CD4-positive, alpha-beta T cell treated with Interleukin-17A for 1 hour (primary cell): Measurements from ENCODE around the gene LIPC.

ENCODE experiments used
- DNase-seq: peaks from one replicate; pipeline ENCODE4 v3.0.0-alpha.2; 2020

Gene LIPC

GRCh38 chr15:58522391-58522790, 90.6 kb downstream of the LIPC start:
- no peak for DNase-seq

DNA sequence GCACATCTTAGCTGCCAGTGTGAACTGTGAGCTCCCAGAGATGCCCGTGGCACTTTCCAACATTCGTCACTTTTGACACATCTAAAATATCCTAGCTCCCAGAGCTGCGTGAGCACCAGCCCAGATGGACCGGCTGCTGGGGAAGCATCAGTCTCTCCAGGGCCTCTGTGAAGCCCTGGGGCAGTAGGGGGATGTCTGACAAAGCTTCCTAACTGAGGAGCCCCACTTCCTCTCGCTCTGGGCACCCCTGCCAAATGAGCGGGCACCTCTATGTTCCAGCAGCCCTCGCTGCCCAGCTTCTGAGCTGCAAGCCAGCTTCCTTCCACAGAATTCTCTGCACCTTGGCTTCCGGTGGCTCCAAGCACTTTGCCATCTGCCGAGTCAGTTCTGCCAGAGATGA, 91.1 kb downstream of the LIPC start:
- no peak for DNase-seq

DNA sequence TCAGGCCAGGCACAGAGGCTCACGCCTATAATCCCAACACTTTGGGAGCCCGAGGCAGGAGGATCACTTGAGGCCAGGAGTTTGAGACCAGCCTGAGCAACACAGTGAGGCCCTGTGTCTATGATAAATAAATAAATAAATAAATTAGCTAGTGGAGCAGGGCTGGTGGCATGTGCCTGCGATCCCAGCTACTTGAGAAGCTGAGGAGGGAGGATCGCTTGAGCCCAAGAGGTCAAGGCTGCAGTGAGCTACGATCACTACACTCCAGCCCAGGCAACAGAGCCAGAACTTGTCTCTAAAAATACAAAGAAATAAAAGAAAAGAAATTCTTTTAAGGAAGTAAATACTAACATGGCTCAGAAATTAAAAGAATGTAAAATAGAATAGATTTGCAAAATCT, 91.8 kb downstream of the LIPC start:
- no peak for DNase-seq

DNA sequence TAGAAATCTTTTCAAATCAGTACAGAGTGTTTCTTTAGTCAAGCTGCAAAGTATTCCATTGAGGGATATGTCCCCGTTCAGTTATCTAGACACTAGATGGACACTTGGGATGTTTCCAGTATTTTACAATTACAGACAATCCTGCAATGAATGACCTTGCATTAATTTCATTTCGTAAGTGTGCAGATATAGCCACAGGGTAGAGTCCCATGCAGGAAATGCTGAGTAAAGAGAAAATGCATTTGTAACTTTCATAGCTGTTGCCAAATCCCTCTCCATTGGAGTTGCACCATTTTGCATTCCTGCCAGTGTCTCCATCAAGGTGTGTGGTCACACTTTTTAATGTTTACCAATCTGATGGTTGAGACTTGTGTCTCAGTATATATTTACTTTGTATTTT, 92.5 kb downstream of the LIPC start:
- DNase-seq = no peak

GRCh38 chr15:58525991-58526421, 94.2 kb downstream of the LIPC start:
- no peak for DNase-seq

DNA sequence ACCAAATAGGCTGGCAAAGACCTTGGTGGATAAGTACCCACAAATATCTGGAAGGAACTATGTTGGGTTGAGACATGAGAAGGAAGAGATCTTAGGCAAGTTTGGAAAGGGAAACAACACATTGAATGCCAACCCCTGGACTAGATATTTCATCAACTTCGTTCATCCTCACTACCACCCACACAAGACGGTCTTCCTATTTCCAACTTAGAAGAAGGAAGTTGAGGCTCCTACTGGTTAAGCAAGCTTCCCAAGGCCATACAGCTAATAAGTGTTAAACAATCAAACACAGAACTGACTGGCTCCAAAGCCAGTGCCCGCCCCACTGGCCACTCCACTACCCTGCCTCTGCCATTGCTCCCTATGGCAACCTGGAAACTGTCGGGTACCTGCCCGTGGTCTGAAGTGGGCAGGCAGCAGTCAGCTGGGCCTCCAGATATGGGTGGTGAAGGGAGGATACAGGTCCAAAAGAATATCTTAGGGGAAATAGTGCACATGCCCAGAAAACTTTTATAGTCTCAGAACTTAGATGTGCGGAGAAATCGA, 94.9 kb downstream of the LIPC start:
- no peak for DNase-seq

- DNase-seq = no peak
Measured at GRCh38 chr15:58527573-58528187, 95.9 kb downstream of the LIPC start.

DNA sequence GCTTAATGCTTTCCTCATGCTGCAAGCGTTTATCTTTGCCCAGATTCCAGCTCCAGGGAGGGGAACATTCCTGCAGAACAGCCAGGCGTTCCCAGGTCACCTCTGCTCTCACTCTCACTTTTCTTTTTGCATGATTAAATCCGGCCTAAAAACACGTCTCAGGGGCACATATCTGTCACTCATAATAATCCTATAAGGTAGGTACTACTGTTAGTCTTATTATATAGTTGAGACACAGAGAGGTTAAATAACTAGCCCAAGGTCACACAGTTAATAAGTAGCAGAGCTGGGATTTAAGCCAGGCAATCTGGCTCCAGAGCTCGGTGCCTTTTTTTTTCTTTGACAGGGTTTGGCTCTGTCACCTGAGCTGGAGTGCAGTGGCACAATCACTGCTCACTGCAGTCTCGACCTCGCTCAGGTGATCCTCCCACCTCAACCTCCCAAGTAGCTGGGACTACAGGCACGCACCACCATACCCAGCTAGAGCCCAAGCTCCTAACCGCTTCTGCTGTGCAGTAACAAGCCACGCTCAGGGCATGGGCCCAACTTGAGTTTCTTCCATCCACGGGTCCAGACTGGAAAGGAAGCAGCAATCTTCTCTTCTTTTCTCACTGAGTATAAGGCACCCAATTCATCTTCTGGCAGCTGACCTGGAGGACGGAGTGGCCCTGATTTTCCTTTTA, 96.5 kb downstream of the LIPC start:
- DNase-seq = no peak

DNA sequence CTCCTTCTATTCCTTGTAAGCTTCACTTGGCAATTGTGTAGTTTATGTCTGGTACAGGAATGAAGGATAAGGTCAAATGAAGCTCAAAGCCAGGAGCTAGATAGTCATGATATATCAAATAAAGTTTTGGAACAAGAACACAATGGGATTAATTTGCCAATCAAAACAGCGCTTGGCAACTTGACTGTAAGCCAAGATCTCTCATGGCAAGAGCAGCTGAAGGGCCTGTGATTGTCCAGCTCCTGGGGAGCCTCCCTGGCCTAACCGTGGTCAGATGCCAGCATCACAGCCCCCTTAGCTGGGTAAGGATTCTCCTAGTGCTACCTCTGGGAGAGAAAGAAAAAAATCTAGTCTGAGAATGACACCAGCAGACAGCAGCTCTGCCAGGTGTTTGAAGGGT, 97.2 kb downstream of the LIPC start:
- DNase-seq = no peak

DNA sequence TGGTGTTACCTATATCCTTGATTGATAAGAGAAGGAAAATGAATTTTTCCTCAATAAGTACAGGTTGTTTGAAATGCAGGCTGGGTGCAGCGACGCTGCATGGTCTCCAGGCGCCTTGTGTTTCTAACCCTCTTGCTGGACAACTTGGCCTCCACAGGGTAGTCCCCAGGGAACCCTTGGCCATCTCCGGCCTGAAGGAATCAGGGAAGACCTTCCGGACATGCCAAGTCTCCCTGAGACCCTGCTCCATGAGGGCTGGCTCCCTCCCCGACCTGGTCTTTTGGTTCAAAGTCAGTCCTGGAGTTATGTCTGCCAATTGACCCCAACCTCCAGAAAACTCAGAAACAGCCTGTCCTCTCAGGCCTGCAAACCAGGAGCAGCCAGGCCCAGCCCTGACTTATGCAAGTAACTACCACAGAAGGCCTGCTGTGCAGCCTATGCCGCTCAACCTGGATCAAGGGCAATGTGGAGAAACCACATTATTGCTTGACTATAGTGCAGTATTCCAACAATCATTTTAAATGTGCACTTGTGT, 98.3 kb downstream of the LIPC start:
- no peak for DNase-seq

DNA sequence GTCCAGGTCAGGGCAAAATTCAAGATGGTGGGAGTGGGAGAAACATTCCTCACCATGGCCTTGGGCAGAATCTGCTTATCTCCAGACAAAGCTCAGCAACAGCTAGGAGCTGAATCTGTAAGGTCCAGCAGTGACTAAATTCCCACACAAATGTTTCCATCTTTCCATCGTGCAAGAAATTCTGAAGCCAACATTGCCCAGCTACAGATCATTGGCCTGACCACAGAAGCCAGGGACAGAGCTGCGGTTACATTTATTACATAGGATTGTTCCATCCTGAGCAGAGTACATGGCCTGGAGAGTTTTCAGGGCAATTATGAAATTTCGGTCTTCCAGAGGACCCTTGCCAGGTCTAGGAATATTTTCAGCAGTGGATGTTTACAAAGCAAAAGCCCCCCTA, 100.3 kb downstream of the LIPC start:
- no peak for DNase-seq

DNA sequence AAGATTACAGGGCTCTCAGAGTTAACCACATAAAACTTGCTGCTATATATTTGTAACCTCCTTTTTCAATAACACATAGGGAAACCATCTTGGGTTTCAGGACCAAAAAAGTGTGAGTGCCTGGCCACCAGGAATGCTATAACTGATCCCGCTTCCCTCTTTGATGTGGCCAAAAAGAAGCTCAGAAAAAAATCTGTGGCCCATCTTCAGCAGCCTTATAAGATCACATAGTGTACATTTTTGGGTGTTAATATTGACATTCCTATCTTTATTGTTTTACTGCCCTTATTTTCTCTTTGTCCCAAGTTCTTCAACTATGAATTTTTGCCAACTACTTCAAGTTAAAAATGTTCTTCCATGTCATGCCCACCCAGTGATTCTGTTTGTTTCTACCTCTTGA, 102.8 kb downstream of the LIPC start:
- no peak for DNase-seq

DNA sequence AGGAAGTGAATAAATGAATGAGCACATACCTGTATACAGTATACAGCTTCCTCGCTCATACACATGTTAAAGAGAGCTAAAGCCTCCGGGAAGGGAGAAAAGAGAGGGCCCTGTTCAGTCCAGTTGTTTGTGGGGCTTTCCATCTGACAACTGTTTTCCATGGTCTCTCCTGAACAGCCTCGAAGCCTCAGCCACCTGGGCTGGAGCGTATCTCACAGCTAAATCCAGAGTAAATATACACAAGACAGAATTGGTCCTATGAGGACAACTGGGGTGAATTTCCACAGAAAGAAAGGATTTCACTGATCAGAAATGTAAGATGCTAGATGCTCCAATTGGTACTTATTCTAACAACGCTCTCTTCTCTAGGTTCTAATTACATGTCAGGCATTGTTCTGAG, 103.5 kb downstream of the LIPC start:
- DNase-seq = no peak

DNA sequence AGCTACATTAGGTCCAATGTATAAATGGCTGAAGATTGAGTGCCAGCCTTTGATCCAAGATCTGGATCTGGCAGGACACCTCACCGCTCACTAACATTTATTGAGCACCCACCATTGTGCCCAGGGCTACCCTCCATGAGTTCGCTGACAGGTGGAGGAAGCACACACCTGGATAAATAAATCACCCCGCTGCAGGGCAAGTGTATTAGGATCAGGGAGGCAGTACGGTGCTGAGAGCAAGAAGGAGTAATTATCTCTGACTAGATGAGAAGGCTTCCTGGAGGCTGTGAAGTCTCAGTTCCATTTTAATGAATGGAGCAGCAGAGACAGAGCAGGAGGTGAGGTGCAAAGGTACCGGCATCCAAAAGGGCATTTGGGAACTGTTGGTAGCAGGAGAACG, 104.1 kb downstream of the LIPC start:
- no peak for DNase-seq

DNA sequence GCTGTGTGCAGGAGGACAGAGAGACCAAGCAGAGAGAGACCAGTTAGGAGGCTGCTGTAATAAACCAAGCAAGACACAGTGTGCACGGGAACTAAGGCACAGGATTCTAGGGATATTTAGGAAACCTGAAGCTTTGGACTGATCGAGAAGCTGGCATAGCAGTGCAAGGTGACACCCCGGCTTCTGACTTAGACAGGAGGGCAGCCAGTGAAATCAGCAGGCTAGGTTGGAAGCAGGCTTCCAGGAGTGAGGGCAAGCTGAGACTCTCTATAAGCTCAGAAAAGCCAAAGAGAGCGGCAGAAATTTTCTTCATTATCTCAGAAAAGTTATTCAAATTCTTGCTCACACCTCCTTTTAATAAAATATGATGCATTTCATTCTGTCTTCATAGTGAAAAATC, 104.6 kb downstream of the LIPC start:
- no peak for DNase-seq

DNA sequence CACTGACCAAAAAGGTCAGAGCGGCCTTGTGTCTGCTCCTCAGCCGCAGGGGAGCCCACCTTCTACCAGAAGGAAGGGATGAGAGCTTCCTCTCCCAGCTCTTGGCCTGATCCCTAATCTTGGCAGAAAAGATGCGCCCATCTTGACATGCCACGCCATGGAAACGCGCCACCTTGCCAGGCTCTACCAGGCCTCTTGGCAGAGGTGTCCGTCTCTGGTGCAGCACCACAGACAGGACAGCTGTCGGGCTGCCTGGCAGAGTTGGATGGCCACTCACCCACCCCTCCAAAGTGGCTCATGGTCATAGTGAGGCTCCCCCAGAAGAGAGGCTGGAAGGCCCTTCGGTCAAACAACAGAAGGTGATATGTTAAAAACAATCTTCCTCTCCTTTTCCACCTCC, 105.2 kb downstream of the LIPC start:
- no peak for DNase-seq

DNA sequence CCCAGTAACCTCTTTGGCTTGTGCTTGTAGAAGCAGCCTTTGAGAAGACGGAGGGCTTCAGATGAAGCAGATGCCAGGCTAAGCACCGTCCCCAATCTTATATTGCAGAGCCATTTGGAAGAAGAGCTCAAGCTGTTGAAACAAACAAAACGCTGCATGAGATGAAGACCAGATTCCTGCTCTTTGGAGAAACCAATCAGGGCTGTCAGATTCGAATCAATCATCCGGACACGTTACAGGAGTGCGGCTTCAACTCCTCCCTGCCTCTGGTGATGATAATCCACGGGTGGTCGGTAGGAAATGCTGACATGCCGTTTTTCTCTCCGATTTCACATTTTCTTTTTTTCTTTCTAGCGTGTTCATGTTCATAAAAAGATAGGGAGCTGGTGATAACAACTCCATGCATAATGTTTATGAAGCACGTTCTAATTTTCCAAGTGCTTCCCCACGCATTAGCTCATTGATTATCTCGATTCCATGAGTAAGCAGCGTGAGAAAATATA, 106.5 kb downstream of the LIPC start:
- DNase-seq = no peak

DNA sequence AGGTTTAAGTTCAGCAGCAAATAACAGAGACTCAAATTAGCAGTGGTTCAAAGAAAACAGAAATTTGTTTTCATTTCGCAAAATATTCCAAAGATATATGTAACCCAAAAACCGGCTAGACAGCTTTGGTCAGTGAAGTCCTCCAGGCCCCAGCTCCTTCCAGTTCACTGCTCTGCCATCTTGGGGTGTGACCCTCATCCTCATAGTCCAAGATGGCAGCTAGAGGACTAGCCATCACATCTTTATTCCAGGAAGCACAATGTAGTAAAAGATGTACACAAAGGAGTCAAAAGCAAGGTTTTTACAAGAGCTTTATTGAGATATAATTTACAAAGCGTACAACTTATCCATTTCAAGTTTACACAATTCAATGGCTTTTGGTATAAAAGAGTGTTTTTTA, 107.1 kb downstream of the LIPC start:
- DNase-seq = no peak

DNA sequence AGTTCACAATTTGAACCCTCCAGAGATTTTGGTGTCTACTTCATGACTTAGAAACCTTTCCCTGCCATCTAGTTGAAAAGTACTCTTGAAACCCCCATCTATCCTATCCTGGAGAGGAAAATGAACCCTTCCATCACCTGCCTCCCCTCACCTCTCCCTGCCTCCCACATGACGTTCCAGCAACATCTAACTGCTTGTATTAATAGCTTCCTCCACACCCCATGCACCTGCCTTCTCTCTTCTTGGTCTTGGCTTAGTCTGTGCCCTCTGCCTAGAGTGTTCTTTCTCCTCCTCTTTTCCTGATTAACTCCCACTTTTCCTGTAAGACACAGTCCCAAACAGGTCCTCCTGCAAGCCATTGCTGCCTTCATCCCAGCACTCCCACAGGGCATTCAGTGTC, 107.8 kb downstream of the LIPC start:
- DNase-seq = no peak

DNA sequence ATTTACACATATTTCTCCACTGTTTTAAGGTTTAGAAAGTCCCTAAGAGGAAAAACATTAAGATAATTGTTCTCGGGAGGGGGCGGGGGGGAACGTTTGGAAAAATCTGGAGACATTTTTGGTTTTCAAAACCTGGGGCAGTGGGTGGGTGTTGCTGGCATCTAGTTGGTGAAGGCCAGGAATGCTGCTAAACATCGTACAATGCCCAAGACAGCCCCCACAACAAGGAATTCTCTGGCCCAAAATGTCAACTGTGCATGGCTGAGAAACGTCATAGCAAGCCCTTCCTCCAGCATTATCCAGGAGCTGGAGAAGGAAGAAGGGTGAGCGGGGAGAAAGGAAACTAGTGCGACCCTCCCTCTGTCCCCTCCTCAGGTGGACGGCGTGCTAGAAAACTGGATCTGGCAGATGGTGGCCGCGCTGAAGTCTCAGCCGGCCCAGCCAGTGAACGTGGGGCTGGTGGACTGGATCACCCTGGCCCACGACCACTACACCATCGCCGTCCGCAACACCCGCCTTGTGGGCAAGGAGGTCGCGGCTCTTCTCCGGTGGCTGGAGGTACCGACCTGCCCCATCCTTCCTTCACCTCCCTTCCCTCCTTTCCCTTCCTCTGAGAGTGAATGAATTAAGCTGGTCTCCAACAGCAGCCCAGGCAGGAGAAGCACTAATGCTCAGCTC, 109.8 kb downstream of the LIPC start:
- DNase-seq = no peak

DNA sequence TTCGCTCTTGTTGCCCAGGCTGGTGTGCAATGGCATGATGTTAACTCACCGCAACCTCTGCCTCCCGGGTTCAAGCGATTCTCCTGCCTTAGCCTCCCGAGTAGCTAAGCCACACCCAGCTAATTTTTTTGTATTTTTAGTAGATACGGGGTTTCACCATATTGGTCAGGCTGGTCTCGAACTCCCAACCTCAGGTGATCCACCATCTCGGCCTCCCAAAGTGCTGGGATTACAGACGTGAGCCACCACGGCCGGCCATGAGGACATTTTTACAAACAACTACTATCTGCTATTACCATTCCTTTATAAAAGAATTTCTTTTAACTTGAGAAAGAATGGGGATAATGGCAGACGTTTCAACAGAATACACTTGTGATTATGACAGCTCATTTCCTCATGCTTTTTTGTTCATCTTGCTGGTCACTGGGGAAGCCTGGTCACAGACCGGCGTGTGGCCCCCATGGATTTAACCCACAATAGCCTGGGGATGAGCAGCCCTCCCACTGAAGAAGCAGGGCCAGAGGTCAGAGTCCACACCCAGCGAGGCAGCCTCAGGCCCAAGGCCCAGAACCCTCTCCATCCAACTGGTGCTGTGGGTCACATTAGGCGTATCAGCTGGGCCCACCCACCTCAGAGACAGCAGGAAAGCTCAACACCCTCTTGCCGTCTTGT, 112.0 kb downstream of the LIPC start:
- no peak for DNase-seq

DNA sequence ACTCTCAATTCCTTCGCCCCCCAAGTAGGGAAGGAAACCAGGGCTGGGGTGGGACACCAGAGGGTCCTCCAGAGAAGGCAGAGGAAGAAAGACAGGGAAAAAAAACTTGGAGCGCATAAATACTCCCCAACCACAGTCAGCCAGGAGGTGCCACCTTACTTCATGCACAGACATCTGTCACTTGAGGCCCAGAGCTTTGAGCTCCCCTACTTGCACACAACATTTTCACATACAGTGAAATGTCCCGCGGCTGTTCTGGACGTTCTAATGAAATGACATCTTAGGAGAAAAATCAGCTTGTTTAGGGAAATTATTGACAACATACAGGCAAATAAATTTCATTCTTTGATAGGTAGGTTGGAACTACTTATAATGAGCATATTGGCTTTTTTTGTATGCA, 113.0 kb downstream of the LIPC start:
- DNase-seq = no peak
